Aorta (tissue), 5 donors: Measurements from ENCODE around the gene RPP21. TPM values are rescaled to one million over a fixed set of nuclear protein-coding genes. Genes with fewer than 3 reads are reported as not detected.

Source experiments
- ATAC-seq: fragments of 200-7000 bp; cut with Tn5 transposase; one replicate; pipeline ENCODE4 v1.9.1; 2022; ENCODE audit warnings: moderate library complexity; ENCODE audit not compliant: low FRiP score
- DNase-seq, 2 donors: peaks; one replicate each; pipeline ENCODE4 v3.0.0-alpha.2; 2020
- H3K27ac ChIP-seq, 2 donors: one replicate each; pipeline ENCODE4 v1.5.1; 2013; ENCODE audit warnings: low read length in 2 of 2, mild to moderate bottlenecking in 2 of 2, moderate library complexity in 2 of 2, control low read depth in 1 of 2, inconsistent platforms in 1 of 2, low read depth in 1 of 2
- H3K27me3 ChIP-seq, 2 donors: one replicate each; pipeline ENCODE4 v1.6.1; 2013; ENCODE audit warnings: control low read depth in 1 of 2, low read length in 1 of 2, mild to moderate bottlenecking in 1 of 2, moderate library complexity in 1 of 2; ENCODE audit not compliant: insufficient read depth in 2 of 2, control insufficient read depth in 1 of 2
- H3K36me3 ChIP-seq, 2 donors: one replicate each; pipeline ENCODE4 v1.6.1; 2013; ENCODE audit warnings: control low read depth in 1 of 2, low read length in 1 of 2, mild to moderate bottlenecking in 1 of 2; ENCODE audit not compliant: insufficient read depth in 2 of 2, control insufficient read depth in 1 of 2
- H3K4me1 ChIP-seq, 2 donors: one replicate each; pipeline ENCODE4 v1.6.1; 2013; ENCODE audit warnings: low read length in 2 of 2, control low read depth in 1 of 2, mild to moderate bottlenecking in 1 of 2, moderate library complexity in 1 of 2; ENCODE audit not compliant: insufficient read depth in 2 of 2, control insufficient read depth in 1 of 2
- H3K4me3 ChIP-seq, 2 donors: one replicate each; pipeline ENCODE4 v1.5.1; 2013; ENCODE audit warnings: low read length in 2 of 2, control low read depth in 1 of 2, mild to moderate bottlenecking in 1 of 2
- H3K9me3 ChIP-seq: one replicate; pipeline ENCODE4 v1.6.1; 2013; ENCODE audit warnings: mild to moderate bottlenecking, low read length; ENCODE audit not compliant: control insufficient read depth
- WGBS, 2 donors: extraction: QIAGEN DNeasy Blood & Tissue Kit; methylation state at CpG; one replicate each; pipeline ENCODE4 v1.1.7; 2013; 5-methylcytosine and 5-hydroxymethylcytosine counted together
- intact Hi-C, 2 donors: fragments of 100-400 bp; cut with DNase I; formaldehyde crosslinking; loops; one replicate each; pipeline versions ENCODE4 v1.14.2 to v1.15.0; 2022
- polyA plus RNA-seq, 2 donors: library from polyadenylated mRNA; stranded (reverse); fragments of 200-250 nt; gene quantifications; one replicate each; pipeline ENCODE4 v1.2.3, GENCODE V29; 2013
- total RNA-seq, 2 donors: library from RNA; stranded (reverse); fragmentation: NEBNext Ultra II Directional; extraction: Animal tissue kit (Norgen Biotek cat#: 25700); gene quantifications; one replicate each; pipeline ENCODE4 v1.2.1, GENCODE V29; 2021
- donor health status: healthy with polysubstance abuse.
- donor health status: Bipolar disorder and iron deficiency.
- donor health status: DM: no; HTN: no; CAD: no.
- donor health status: DM: no; HTN: no; CAD: no.
- donor health status: DM: yes; HTN: yes; CAD: no.

The RPP21 gene
- total and polyA plus RNA-seq, 4 donors: 26.7 to 119 (median 55.4) TPM

DNA sequence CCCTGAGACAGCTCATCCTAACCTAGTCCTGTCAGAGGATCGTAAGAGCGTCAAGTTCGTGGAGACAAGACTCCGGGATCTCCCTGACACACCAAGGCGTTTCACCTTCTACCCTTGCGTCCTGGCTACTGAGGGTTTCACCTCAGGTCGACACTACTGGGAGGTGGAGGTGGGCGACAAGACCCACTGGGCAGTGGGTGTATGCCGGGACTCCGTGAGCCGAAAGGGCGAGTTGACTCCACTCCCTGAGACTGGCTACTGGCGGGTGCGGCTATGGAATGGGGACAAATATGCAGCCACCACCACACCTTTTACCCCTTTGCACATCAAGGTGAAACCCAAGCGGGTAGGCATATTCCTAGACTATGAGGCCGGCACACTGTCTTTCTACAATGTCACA, 3.2 kb upstream of the RPP21 start:
- H3K27me3 ChIP-seq: no peaks in the 10 kb centered on the region
- no peak for DNase-seq

GRCh38 chr6:30344191-30344867, 627 bp upstream of the RPP21 start:
- WGBS, 2 donors: 60 to 62% methylated on average over 4 of the region's 4 CpGs
- Histone ChIP-seq H3K27ac (peak overlapping the region in 1 of 2 donors; percentile 8), H3K36me3 (peaks cover 2 to 3% of the 10 kb centered on the region in 2 donors)

More for the DNA sequence above, 3.2 kb upstream of the RPP21 start:
- Histone ChIP-seq H3K4me1 (no peaks in the 10 kb centered on the region), H3K27ac (no peak overlapping the region), H3K4me3 (no peak overlapping the region), H3K36me3 (peaks cover 2 to 3% of the 10 kb centered on the region in 2 donors), H3K9me3 (no peaks in the 10 kb centered on the region)
- intact Hi-C loops: no loop called here
- 94% methylated on average over 16 of the region's 16 CpGs for WGBS, 2 donors
- no peak for ATAC-seq

GRCh38 chr6:30345852-30346251, 896 bp downstream of the RPP21 start:
- intact Hi-C loops: no loop called here
- no peaks in the 10 kb centered on the region for H3K4me1 ChIP-seq
- WGBS, 2 donors: 33 to 35% methylated on average over 4 of the region's 4 CpGs
- DNase-seq (no peak), ATAC-seq (no peak)
- H3K27ac ChIP-seq: no peak overlapping the region
- H3K27me3 ChIP-seq: no peaks in the 10 kb centered on the region
- peak overlapping the region in 1 of 2 donors; percentile 38 for H3K4me3 ChIP-seq
- H3K9me3 ChIP-seq: no peaks in the 10 kb centered on the region
- no peaks in the 10 kb centered on the region for H3K36me3 ChIP-seq

More at GRCh38 chr6:30344191-30344867, 627 bp upstream of the RPP21 start:
- Histone ChIP-seq H3K9me3 (no peaks in the 10 kb centered on the region), H3K27me3 (no peaks in the 10 kb centered on the region), H3K4me3 (no peak overlapping the region), H3K4me1 (no peaks in the 10 kb centered on the region)
- DNase-seq (no peak), ATAC-seq (no peak)
- intact Hi-C loops: no loop called here

DNA sequence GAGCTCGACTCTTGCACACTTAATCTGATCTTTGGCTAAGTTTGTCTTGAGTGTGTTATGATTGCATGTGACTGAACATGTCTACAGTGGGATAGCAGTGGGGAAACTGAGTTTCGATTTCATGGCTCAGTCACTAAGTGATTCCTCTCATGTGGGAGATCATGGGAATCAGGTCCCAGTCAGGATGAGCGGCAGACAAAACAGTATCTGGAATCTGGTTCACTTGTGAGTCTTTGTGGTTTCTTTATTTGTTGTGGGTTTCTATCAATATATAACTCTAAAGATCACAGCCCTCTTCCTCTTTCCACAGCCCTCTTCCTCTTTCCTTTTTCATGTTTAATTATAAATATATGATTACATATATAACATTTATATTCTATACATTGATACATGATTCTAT, 4.0 kb downstream of the RPP21 start:
- Histone ChIP-seq H3K4me1 (no peaks in the 10 kb centered on the region), H3K9me3 (no peaks in the 10 kb centered on the region), H3K27me3 (no peaks in the 10 kb centered on the region), H3K4me3 (no peak overlapping the region), H3K27ac (no peak overlapping the region), H3K36me3 (no peaks in the 10 kb centered on the region)
- intact Hi-C loops: no loop called here
- WGBS, 2 donors: 60 to 89% methylated on average over 3 of the region's 3 CpGs
- ATAC-seq (no peak), DNase-seq (no peak)

DNA sequence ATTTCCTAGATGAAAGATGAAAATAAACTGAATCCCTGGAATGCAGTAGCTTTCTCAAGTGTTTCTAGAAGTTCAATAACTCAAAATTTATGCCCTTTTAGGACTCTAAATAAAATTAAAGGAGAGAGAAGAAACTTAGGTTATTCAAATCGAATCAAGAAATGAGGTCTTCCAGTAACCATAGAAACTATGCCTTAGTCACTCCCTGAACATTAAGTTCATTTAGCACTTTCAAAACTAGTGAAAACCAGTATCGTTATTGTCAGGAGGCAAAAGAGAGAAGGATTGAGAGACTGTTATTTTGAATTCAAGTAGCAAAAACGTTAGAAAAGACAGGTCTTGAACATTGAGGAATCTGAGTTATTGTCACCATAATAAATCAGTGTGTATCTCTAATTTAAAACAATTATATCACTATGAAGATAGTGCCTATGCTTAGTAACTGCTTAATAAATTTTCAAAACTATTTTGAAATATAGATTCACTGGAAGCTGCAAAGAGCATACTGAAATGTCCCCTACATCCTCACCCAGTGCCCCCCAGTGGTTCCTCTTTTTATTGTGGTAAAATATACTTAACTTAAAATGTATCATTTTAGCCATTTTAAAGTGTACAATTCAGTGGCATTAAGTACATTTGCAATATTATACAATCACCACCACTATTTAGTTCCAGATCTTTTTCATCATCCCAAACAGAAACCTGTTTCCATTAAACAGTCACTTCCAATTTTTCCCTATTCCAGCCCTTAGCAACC, 4.6 kb downstream of the RPP21 start:
- 66 to 76% methylated on average over 3 of the region's 3 CpGs for whole genome bisulfite sequencing, 2 donors
- intact Hi-C loops: no loop called here
- no peaks in the 10 kb centered on the region for H3K27me3 ChIP-seq
- no peak overlapping the region for H3K4me3 ChIP-seq
- no peaks in the 10 kb centered on the region for H3K4me1 ChIP-seq
- H3K9me3 ChIP-seq: no peaks in the 10 kb centered on the region
- H3K27ac ChIP-seq: no peak overlapping the region
- no peaks in the 10 kb centered on the region for H3K36me3 ChIP-seq
- DNase-seq (no peak), ATAC-seq (no peak)

- intact Hi-C loops: no loop called here
- no peaks in the 10 kb centered on the region for H3K9me3 ChIP-seq
- H3K27me3 ChIP-seq: no peaks in the 10 kb centered on the region
- no peaks in the 10 kb centered on the region for H3K4me1 ChIP-seq
- no peak for DNase-seq
- WGBS, 2 donors: 19 to 56% methylated on average over 1 of the region's 1 CpG
- no peak overlapping the region for H3K27ac ChIP-seq
- no peaks in the 10 kb centered on the region for H3K36me3 ChIP-seq
- ATAC-seq: no peak
- no peak overlapping the region for H3K4me3 ChIP-seq
Measured at GRCh38 chr6:30350524-30350923, 5.6 kb downstream of the RPP21 start.

DNA sequence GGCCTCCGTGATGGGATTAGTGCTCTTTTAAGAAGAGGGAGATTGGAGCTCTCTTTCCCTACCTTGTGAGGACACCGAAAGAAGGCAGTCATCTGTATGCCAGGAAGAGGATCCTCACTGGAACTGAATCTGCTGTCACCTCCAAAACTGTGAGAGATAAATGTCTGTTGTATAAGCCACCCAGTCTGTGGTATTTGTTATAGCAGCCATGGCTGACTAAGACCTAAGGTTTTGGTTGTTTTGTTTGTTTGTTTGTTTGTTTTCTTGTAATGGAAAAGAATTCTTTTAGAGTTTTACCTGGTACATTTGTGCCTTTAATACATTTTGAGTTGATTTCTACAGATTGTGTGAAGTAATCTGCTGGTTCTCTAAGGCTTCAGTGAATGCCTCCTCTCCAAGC, 7.6 kb downstream of the RPP21 start:
- Histone ChIP-seq H3K27me3 (no peaks in the 10 kb centered on the region), H3K4me3 (no peak overlapping the region), H3K27ac (no peak overlapping the region), H3K9me3 (no peaks in the 10 kb centered on the region), H3K36me3 (no peaks in the 10 kb centered on the region), H3K4me1 (no peaks in the 10 kb centered on the region)
- no peak for ATAC-seq
- 81 to 87% methylated on average over 2 of the region's 2 CpGs for WGBS, 2 donors
- intact Hi-C loops: no loop called here
- DNase-seq: no peak

GRCh38 chr6:30355281-30355680, 10.3 kb downstream of the RPP21 start:
- H3K4me1 ChIP-seq: no peaks in the 10 kb centered on the region
- no peak overlapping the region for H3K27ac ChIP-seq
- WGBS, 2 donors: 59 to 68% methylated on average over 4 of the region's 4 CpGs
- H3K27me3 ChIP-seq: no peaks in the 10 kb centered on the region
- H3K9me3 ChIP-seq: no peaks in the 10 kb centered on the region
- DNase-seq (no peak), ATAC-seq (no peak)
- H3K4me3 ChIP-seq: no peak overlapping the region
- no peaks in the 10 kb centered on the region for H3K36me3 ChIP-seq
- intact Hi-C loops: no loop called here

GRCh38 chr6:30356536-30356935, 11.6 kb downstream of the RPP21 start:
- DNase-seq (no peak), ATAC-seq (no peak)
- intact Hi-C loops: no loop called here
- Histone ChIP-seq H3K9me3 (no peaks in the 10 kb centered on the region), H3K4me1 (no peaks in the 10 kb centered on the region), H3K27me3 (no peaks in the 10 kb centered on the region), H3K27ac (no peak overlapping the region), H3K36me3 (no peaks in the 10 kb centered on the region), H3K4me3 (no peak overlapping the region)
- 86 to 91% methylated on average over 1 of the region's 1 CpG for WGBS, 2 donors
